GM23338 (cell line): Measurements from ENCODE around the gene DTYMK. TPM values are rescaled to one million over a fixed set of nuclear protein-coding genes. Genes with fewer than 3 reads are reported as not detected.

Experiments
- ATAC-seq: fragments of 200-7000 bp; cut with Tn5 transposase; 3 replicates; pipeline ENCODE4 v1.9.1; 2020
- DNase-seq: peaks from one replicate; pipeline ENCODE4 v3.0.0-alpha.2; 2015; ENCODE audit warnings: low spot score
- H2AFZ ChIP-seq: fragments of 200-600 bp; sonication (generic); 2 replicates; pipeline ENCODE4 v1.8.0; 2016; ENCODE audit warnings: antibody characterized with exemption, mild to moderate bottlenecking, moderate library complexity
- H3F3A ChIP-seq: fragments of 200-600 bp; sonication (generic); replicated peaks from 2 replicates; pipeline ENCODE4 v1.8.0; 2017; ENCODE audit warnings: antibody characterized with exemption, mixed run types, low read depth
- H3K27ac ChIP-seq: fragments of 200-600 bp; sonication (generic); 2 replicates; pipeline ENCODE4 v1.6.1; 2016; ENCODE audit warnings: low read depth
- H3K27me3 ChIP-seq: fragments of 200-600 bp; sonication (generic); 2 replicates; pipeline ENCODE4 v1.8.0; 2016; ENCODE audit warnings: mild to moderate bottlenecking, mixed run types, moderate library complexity; ENCODE audit not compliant: insufficient read depth
- H3K36me3 ChIP-seq: fragments of 200-600 bp; sonication (generic); 2 replicates; pipeline ENCODE4 v1.8.0; 2016; ENCODE audit warnings: mild to moderate bottlenecking; ENCODE audit not compliant: insufficient read depth
- H3K4me1 ChIP-seq: fragments of 200-600 bp; sonication (generic); 2 replicates; pipeline ENCODE4 v1.8.0; 2016; ENCODE audit warnings: mild to moderate bottlenecking, moderate library complexity; ENCODE audit not compliant: insufficient read depth
- H3K4me2 ChIP-seq: fragments of 200-600 bp; sonication (generic); 2 replicates; pipeline ENCODE4 v1.7.1; 2017; ENCODE audit warnings: mixed run types
- H3K4me3 ChIP-seq: fragments of 200-600 bp; sonication (generic); 2 replicates; pipeline ENCODE4 v1.6.1; 2016; ENCODE audit warnings: mixed run types
- H3K79me2 ChIP-seq: fragments of 200-600 bp; sonication (generic); replicated peaks from 2 replicates; pipeline ENCODE4 v1.8.0; 2017; ENCODE audit warnings: mild to moderate bottlenecking; ENCODE audit not compliant: insufficient read depth
- H3K9me2 ChIP-seq: fragments of 200-600 bp; sonication (generic); 2 replicates; pipeline ENCODE4 v1.8.0; 2017; ENCODE audit not compliant: insufficient read depth
- H4K20me1 ChIP-seq: fragments of 200-600 bp; sonication (generic); replicated peaks from 2 replicates; pipeline ENCODE4 v1.8.0; 2017; ENCODE audit warnings: mild to moderate bottlenecking; ENCODE audit not compliant: insufficient read depth
- H3K27ac Mint-ChIP-seq: 2 replicates; pipeline ENCODE4 v1.8.0; 2020; ENCODE audit warnings: inconsistent platforms, mild to moderate bottlenecking, moderate library complexity, mixed read lengths
- H3K27me3 Mint-ChIP-seq: 3 replicates; pipeline ENCODE4 v1.8.0; 2022; ENCODE audit warnings: low read depth, mild to moderate bottlenecking, moderate library complexity, mixed read lengths, inconsistent platforms; ENCODE audit not compliant: insufficient read depth, poor library complexity
- H3K36me3 Mint-ChIP-seq: 3 replicates; pipeline ENCODE4 v1.8.0; 2021; ENCODE audit warnings: low read depth, mild to moderate bottlenecking, inconsistent platforms, moderate library complexity, mixed read lengths
- H3K4me1 Mint-ChIP-seq: 3 replicates; pipeline ENCODE4 v1.8.0; 2020; ENCODE audit warnings: mild to moderate bottlenecking, inconsistent platforms, mixed read lengths
- H3K4me3 Mint-ChIP-seq: 3 replicates; pipeline ENCODE4 v1.8.0; 2021; ENCODE audit warnings: moderate library complexity, mild to moderate bottlenecking, inconsistent platforms, mixed read lengths
- H3K9me3 Mint-ChIP-seq: 3 replicates; pipeline ENCODE4 v1.8.0; 2020; ENCODE audit warnings: moderate library complexity, mild to moderate bottlenecking, inconsistent platforms, mixed read lengths
- CREB1 ChIP-seq: fragments of 250-450 bp; sonication (Bioruptor Pico); IDR thresholded peaks from 2 replicates; pipeline ENCODE4 v1.5.0; 2020; ENCODE audit warnings: low read depth, mild to moderate bottlenecking, moderate library complexity
- EZH2 ChIP-seq: fragments of 200-600 bp; sonication (generic); IDR thresholded peaks from one replicate; pipeline ENCODE4 v1.8.0; 2017; ENCODE audit warnings: antibody characterized with exemption, mild to moderate bottlenecking, low read depth; ENCODE audit not compliant: unreplicated experiment
- EZH2phosphoT487 ChIP-seq: fragments of 200-600 bp; sonication (generic); IDR thresholded peaks from one replicate; pipeline ENCODE4 v1.8.1; 2018; ENCODE audit warnings: antibody characterized with exemption; ENCODE audit not compliant: unreplicated experiment
- POLR2AphosphoS5 ChIP-seq: IDR thresholded peaks from 2 replicates; pipeline ENCODE4 v1.6.1; 2016; ENCODE audit warnings: antibody characterized with exemption, low read depth
- STAT1 ChIP-seq: IDR thresholded peaks from one replicate; pipeline ENCODE4 v1.6.1; 2016; ENCODE audit warnings: antibody characterized with exemption; ENCODE audit not compliant: unreplicated experiment
- ZNF114 ChIP-seq: fragments of 250-450 bp; sonication (Bioruptor Pico); IDR thresholded peaks from 2 replicates; pipeline ENCODE4 v1.5.0; 2020; ENCODE audit warnings: mild to moderate bottlenecking, moderate library complexity
- polyA plus RNA-seq: library from polyadenylated mRNA; unstranded; fragments of >200 nt; fragmentation: Nextera tagmentation; extraction: Ambion mirVana; gene quantifications from 2 replicates; pipeline ENCODE4 v1.2.1, GENCODE V29; 2016
- total RNA-seq: library from RNA; depleted of rRNA; stranded (reverse); fragments of >200 nt; shearing (Covaris generic); gene quantifications from 2 replicates; pipeline ENCODE4 v1.2.3, GENCODE V29; 2014
- TF ChIP-seq, protein P1 (sequence below): fragments of 250-450 bp; sonication (Bioruptor Pico); IDR thresholded peaks from 2 replicates; pipeline ENCODE4 v1.5.0; 2020; ENCODE audit warnings: mild to moderate bottlenecking, moderate library complexity
- TF ChIP-seq, protein P2 (sequence below): IDR thresholded peaks from one replicate; pipeline ENCODE4 v1.6.1; 2018; ENCODE audit warnings: antibody characterized with exemption; ENCODE audit not compliant: unreplicated experiment
- TF ChIP-seq, protein P3 (sequence below), 2 experiments: fragments of 200-600 bp in 1 of 2; sonication (generic) in 1 of 2; conservative IDR thresholded peaks; 2 replicates each; pipeline versions ENCODE4 v1.5.1 to v1.6.1; 2016 to 2017; ENCODE audit warnings: antibody characterized with exemption in 2 of 2, low read depth in 2 of 2, mild to moderate bottlenecking in 2 of 2, moderate library complexity in 1 of 2

Gene DTYMK
- total and polyA plus RNA-seq, 2 experiments from 2014 or later, result 55.4 to 65.4 TPM

DNA sequence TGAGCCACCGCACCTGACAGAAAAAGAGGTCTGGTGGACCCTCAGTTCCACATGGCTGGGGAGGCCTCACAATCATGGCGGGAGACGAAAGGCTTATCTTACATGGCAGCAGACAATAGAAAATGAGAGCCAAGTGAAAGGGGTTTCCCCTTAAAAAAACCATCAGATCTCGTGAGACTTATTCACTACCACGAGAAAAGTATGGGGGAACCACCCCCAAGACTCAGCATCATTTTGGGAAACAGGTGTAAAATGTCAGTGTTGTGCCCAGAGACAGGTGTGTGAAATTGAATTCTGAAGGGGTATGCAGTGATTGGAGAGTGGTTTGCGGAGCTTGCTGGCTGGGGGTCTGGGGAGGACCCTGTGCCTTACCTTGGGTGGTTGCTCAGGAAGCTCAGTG is 43.3 kb upstream of the DTYMK start:
- no peaks in the 10 kb centered on the region; the same call in 1 of the 2 replicates for H4K20me1 ChIP-seq

DNA sequence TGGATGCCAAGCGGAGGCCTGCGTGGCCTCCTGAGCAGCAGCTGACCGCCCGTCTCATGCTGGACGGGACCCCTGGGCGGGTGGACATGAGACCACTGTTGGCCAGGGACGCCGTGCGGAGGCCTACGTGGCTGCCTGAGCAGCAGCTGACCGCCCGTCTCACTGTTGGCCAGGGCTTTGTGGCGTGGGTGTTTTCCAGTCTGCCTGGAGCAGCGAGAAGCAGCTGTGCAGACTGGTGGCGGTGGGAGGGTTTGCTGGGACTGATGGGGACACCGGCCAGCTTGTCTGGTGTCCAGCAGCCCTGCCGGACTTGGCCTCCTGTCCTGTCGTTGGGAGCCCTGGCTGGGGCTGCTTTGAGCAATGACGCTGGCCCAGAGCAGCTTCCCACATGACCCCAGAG is 42.0 kb upstream of the DTYMK start:
- Mint-ChIP-seq H3K27me3 (peaks cover 12% of the 10 kb centered on the region), H3K9me3 (peaks cover 5% of the 10 kb centered on the region; the same call in 1 of the 3 replicates), H3K36me3 (peaks cover 19% of the 10 kb centered on the region), H3K4me1 (no peaks in the 10 kb centered on the region), H3K27ac (no peak overlapping the region), H3K4me3 (no peak overlapping the region)
- H2AFZ ChIP-seq, result no peak overlapping the region
- no peak overlapping the region for H3K4me2 ChIP-seq
- peaks cover 4% of the 10 kb centered on the region for H4K20me1 ChIP-seq
- no peak for DNase-seq
- no peaks in the 10 kb centered on the region for H3K79me2 ChIP-seq
- H3K9me2 ChIP-seq, result no peaks in the 10 kb centered on the region
- H3K27me3 ChIP-seq, result no peaks in the 10 kb centered on the region
- H3K4me3 ChIP-seq, result no peak overlapping the region
- ATAC-seq, result no peak
- H3K36me3 ChIP-seq, result no peaks in the 10 kb centered on the region
- no peak overlapping the region for H3K27ac ChIP-seq
- no peaks in the 10 kb centered on the region; the same call in 1 of the 2 replicates for H3K4me1 ChIP-seq
- H3F3A ChIP-seq, result 0 out of 2 replicates have a peak, but pooled peaks cover 2% of the 10 kb centered on the region
- TF ChIP-seq CREB1 (CRISPR knock-in tag) (no peak), EZH2 (no peak), STAT1 (no peak), ZNF114 (CRISPR knock-in tag) (no peak), POLR2AphosphoS5 (no peak)
- TF ChIP-seq, protein P1, sequence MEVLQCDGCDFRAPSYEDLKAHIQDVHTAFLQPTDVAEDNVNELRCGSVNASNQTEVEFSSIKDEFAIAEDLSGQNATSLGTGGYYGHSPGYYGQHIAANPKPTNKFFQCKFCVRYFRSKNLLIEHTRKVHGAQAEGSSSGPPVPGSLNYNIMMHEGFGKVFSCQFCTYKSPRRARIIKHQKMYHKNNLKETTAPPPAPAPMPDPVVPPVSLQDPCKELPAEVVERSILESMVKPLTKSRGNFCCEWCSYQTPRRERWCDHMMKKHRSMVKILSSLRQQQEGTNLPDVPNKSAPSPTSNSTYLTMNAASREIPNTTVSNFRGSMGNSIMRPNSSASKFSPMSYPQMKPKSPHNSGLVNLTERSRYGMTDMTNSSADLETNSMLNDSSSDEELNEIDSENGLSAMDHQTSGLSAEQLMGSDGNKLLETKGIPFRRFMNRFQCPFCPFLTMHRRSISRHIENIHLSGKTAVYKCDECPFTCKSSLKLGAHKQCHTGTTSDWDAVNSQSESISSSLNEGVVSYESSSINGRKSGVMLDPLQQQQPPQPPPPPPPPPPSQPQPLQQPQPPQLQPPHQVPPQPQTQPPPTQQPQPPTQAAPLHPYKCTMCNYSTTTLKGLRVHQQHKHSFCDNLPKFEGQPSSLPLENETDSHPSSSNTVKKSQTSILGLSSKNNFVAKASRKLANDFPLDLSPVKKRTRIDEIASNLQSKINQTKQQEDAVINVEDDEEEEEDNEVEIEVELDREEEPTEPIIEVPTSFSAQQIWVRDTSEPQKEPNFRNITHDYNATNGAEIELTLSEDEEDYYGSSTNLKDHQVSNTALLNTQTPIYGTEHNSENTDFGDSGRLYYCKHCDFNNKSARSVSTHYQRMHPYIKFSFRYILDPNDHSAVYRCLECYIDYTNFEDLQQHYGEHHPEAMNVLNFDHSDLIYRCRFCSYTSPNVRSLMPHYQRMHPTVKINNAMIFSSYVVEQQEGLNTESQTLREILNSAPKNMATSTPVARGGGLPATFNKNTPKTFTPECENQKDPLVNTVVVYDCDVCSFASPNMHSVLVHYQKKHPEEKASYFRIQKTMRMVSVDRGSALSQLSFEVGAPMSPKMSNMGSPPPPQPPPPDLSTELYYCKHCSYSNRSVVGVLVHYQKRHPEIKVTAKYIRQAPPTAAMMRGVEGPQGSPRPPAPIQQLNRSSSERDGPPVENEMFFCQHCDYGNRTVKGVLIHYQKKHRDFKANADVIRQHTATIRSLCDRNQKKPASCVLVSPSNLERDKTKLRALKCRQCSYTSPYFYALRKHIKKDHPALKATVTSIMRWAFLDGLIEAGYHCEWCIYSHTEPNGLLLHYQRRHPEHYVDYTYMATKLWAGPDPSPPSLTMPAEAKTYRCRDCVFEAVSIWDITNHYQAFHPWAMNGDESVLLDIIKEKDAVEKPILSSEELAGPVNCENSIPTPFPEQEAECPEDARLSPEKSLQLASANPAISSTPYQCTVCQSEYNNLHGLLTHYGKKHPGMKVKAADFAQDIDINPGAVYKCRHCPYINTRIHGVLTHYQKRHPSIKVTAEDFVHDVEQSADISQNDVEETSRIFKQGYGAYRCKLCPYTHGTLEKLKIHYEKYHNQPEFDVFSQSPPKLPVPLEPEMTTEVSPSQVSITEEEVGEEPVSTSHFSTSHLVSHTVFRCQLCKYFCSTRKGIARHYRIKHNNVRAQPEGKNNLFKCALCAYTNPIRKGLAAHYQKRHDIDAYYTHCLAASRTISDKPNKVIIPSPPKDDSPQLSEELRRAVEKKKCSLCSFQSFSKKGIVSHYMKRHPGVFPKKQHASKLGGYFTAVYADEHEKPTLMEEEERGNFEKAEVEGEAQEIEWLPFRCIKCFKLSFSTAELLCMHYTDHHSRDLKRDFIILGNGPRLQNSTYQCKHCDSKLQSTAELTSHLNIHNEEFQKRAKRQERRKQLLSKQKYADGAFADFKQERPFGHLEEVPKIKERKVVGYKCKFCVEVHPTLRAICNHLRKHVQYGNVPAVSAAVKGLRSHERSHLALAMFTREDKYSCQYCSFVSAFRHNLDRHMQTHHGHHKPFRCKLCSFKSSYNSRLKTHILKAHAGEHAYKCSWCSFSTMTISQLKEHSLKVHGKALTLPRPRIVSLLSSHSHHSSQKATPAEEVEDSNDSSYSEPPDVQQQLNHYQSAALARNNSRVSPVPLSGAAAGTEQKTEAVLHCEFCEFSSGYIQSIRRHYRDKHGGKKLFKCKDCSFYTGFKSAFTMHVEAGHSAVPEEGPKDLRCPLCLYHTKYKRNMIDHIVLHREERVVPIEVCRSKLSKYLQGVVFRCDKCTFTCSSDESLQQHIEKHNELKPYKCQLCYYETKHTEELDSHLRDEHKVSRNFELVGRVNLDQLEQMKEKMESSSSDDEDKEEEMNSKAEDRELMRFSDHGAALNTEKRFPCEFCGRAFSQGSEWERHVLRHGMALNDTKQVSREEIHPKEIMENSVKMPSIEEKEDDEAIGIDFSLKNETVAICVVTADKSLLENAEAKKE (CRISPR knock-in tag), result no peak
- TF ChIP-seq, protein P2, sequence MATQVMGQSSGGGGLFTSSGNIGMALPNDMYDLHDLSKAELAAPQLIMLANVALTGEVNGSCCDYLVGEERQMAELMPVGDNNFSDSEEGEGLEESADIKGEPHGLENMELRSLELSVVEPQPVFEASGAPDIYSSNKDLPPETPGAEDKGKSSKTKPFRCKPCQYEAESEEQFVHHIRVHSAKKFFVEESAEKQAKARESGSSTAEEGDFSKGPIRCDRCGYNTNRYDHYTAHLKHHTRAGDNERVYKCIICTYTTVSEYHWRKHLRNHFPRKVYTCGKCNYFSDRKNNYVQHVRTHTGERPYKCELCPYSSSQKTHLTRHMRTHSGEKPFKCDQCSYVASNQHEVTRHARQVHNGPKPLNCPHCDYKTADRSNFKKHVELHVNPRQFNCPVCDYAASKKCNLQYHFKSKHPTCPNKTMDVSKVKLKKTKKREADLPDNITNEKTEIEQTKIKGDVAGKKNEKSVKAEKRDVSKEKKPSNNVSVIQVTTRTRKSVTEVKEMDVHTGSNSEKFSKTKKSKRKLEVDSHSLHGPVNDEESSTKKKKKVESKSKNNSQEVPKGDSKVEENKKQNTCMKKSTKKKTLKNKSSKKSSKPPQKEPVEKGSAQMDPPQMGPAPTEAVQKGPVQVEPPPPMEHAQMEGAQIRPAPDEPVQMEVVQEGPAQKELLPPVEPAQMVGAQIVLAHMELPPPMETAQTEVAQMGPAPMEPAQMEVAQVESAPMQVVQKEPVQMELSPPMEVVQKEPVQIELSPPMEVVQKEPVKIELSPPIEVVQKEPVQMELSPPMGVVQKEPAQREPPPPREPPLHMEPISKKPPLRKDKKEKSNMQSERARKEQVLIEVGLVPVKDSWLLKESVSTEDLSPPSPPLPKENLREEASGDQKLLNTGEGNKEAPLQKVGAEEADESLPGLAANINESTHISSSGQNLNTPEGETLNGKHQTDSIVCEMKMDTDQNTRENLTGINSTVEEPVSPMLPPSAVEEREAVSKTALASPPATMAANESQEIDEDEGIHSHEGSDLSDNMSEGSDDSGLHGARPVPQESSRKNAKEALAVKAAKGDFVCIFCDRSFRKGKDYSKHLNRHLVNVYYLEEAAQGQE, result no peak

More for the DNA sequence above, 43.3 kb upstream of the DTYMK start:
- Histone ChIP-seq H3K36me3 (no peaks in the 10 kb centered on the region), H3K79me2 (no peaks in the 10 kb centered on the region), H3K4me3 (no peak overlapping the region), H3K9me2 (no peaks in the 10 kb centered on the region), H3K4me2 (no peak overlapping the region), H3K27ac (no peak overlapping the region), H3F3A (0 out of 2 replicates have a peak, but pooled peaks cover 7% of the 10 kb centered on the region), H2AFZ (no peak overlapping the region), H3K4me1 (no peaks in the 10 kb centered on the region; the same call in 1 of the 2 replicates), H3K27me3 (no peaks in the 10 kb centered on the region)
- H3K4me3 Mint-ChIP-seq, result no peak overlapping the region
- no peak overlapping the region for H3K27ac Mint-ChIP-seq
- peaks cover 14% of the 10 kb centered on the region for H3K27me3 Mint-ChIP-seq
- H3K9me3 Mint-ChIP-seq, result no peaks in the 10 kb centered on the region; the same call in 2 of the 3 replicates
- TF ChIP-seq EZH2phosphoT487 (no peak), ZNF114 (CRISPR knock-in tag) (no peak)
- TF ChIP-seq, protein P3, sequence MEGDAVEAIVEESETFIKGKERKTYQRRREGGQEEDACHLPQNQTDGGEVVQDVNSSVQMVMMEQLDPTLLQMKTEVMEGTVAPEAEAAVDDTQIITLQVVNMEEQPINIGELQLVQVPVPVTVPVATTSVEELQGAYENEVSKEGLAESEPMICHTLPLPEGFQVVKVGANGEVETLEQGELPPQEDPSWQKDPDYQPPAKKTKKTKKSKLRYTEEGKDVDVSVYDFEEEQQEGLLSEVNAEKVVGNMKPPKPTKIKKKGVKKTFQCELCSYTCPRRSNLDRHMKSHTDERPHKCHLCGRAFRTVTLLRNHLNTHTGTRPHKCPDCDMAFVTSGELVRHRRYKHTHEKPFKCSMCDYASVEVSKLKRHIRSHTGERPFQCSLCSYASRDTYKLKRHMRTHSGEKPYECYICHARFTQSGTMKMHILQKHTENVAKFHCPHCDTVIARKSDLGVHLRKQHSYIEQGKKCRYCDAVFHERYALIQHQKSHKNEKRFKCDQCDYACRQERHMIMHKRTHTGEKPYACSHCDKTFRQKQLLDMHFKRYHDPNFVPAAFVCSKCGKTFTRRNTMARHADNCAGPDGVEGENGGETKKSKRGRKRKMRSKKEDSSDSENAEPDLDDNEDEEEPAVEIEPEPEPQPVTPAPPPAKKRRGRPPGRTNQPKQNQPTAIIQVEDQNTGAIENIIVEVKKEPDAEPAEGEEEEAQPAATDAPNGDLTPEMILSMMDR (conservative IDR thresholded peaks at IDR 0.05; ENCODE audit: low read depth in 2 of 2), result no peak
- no peak for DNase-seq
- ATAC-seq, result no peak
- peaks cover 6% of the 10 kb centered on the region; the same call in 2 of the 3 replicates for H3K36me3 Mint-ChIP-seq
- H3K4me1 Mint-ChIP-seq, result no peaks in the 10 kb centered on the region
